PC-3 (cell line): Measurements from ENCODE around the gene OSBPL2. TPM values are rescaled to one million over a fixed set of nuclear protein-coding genes. Genes with fewer than 3 reads are reported as not detected.

ENCODE experiments used
- ATAC-seq: fragments of 200-7000 bp; cut with Tn5 transposase; 2 replicates; pipeline ENCODE4 v1.9.1; 2020; ENCODE audit warnings: mild to moderate bottlenecking, moderate library complexity
- BruUV-seq: library from RNA; stranded (reverse); fragments of 400-500 nt; replicated peaks from 2 replicates; lab custom pipeline; 2021; lab: Mats Ljungman, UMichigan
- CTCF ChIA-PET: fragments of 300-600 bp; sonication (Branson Sonifier 250); formaldehyde crosslinking; loops from one replicate; lab custom pipeline; 2022; ENCODE audit warnings: antibody characterized with exemption; lab: Charles Lee
- POLR2A ChIA-PET: fragments of 300-600 bp; sonication (Branson Sonifier 250); formaldehyde crosslinking; loops from one replicate; lab custom pipeline; 2022; ENCODE audit warnings: antibody characterized with exemption; ENCODE audit not compliant: unreplicated experiment; lab: Charles Lee
- DNase-seq: peaks from one replicate; pipeline ENCODE4 v3.0.0-alpha.2; 2015
- H2AFZ ChIP-seq: fragments of 300-600 bp; sonication (generic); 2 replicates; pipeline ENCODE4 v1.6.0; 2016; ENCODE audit warnings: antibody characterized with exemption, low read length
- H3F3A ChIP-seq: fragments of 300-600 bp; sonication (generic); one replicate; pipeline ENCODE4 v1.6.0; 2017; ENCODE audit warnings: antibody characterized with exemption, low read length, control low read depth, mild to moderate bottlenecking; ENCODE audit not compliant: unreplicated experiment
- H3K27ac ChIP-seq: fragments of 300-600 bp; sonication (generic); 2 replicates; pipeline ENCODE4 v1.5.1; 2016; ENCODE audit warnings: mild to moderate bottlenecking, low read length
- H3K27me3 ChIP-seq: fragments of 300-600 bp; sonication (generic); 2 replicates; pipeline ENCODE4 v1.6.1; 2016; ENCODE audit warnings: low read length, mixed read lengths
- H3K36me3 ChIP-seq: fragments of 300-600 bp; sonication (generic); 2 replicates; pipeline ENCODE4 v1.6.1; 2016; ENCODE audit warnings: low read depth, mixed run types, low read length, mixed read lengths
- H3K4me1 ChIP-seq: fragments of 300-600 bp; sonication (generic); 2 replicates; pipeline ENCODE4 v1.5.1; 2016; ENCODE audit warnings: low read length; ENCODE audit not compliant: insufficient read depth
- H3K4me2 ChIP-seq: fragments of 300-600 bp; sonication (generic); 2 replicates; pipeline ENCODE4 v1.6.0; 2016; ENCODE audit warnings: low read length
- H3K4me3 ChIP-seq: fragments of 300-600 bp; sonication (generic); 2 replicates; pipeline ENCODE4 v1.5.1; 2016; ENCODE audit warnings: mild to moderate bottlenecking, low read length, mixed read lengths
- H3K79me2 ChIP-seq: fragments of 300-600 bp; sonication (generic); 2 replicates; pipeline ENCODE4 v1.6.1; 2017; ENCODE audit warnings: low read length, mixed read lengths
- H3K9ac ChIP-seq: fragments of 300-600 bp; sonication (generic); 2 replicates; pipeline ENCODE4 v1.6.0; 2016; ENCODE audit warnings: mild to moderate bottlenecking, low read length
- H3K9me2 ChIP-seq: fragments of 300-600 bp; sonication (generic); replicated peaks from 2 replicates; pipeline ENCODE4 v1.6.1; 2016; ENCODE audit warnings: mixed run types, low read length, mixed read lengths
- H3K9me3 ChIP-seq: fragments of 300-600 bp; sonication (generic); 2 replicates; pipeline ENCODE4 v1.6.1; 2016; ENCODE audit warnings: low read length, mixed read lengths
- H4K20me1 ChIP-seq: fragments of 300-600 bp; sonication (generic); 2 replicates; pipeline ENCODE4 v1.6.1; 2016; ENCODE audit warnings: low read length, mixed read lengths
- EZH2 ChIP-seq: fragments of 300-600 bp; sonication (generic); IDR thresholded peaks from one replicate; pipeline ENCODE4 v1.6.1; 2017; ENCODE audit warnings: antibody characterized with exemption, mild to moderate bottlenecking, low read length; ENCODE audit not compliant: unreplicated experiment
- EZH2phosphoT487 ChIP-seq: fragments of 300-600 bp; sonication (generic); IDR thresholded peaks from 2 replicates; pipeline ENCODE4 v1.6.1; 2018; ENCODE audit warnings: mild to moderate bottlenecking, antibody characterized with exemption, low read length, borderline replicate concordance
- intact Hi-C: fragments of 100-400 bp; cut with micrococcal nuclease; formaldehyde crosslinking; loops from 2 replicates; pipeline ENCODE4 v1.9.0; 2023
- total RNA-seq: library from RNA; depleted of rRNA; stranded (reverse); fragments of >200 nt; gene quantifications from 2 replicates; pipeline ENCODE4 v1.2.3, GENCODE V29; 2014
- TF ChIP-seq, protein P1 (sequence below): fragments of 300-600 bp; sonication (generic); conservative IDR thresholded peaks from 2 replicates; pipeline ENCODE4 v1.5.1; 2017; ENCODE audit warnings: antibody characterized with exemption, low read depth, mild to moderate bottlenecking, low read length

The OSBPL2 gene
- total RNA-seq, 1 experiment from 2014 or later: 39.7 TPM

DNA sequence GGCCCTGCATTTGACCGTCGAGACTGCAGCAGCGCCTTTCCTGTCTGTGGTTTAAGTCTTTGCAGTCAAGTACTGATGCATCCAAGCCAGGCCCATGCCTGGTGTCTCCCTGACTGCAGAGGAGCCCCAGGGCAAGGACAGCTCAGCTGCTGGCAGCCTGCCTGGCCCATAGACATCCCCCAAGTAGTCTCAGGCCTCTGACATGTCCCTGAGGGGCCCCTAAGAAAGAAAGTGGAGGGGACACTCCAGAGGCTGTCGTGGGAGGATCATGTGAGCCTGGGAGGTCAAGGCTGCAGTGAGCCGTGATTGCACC lies 36.3 kb upstream of the OSBPL2 start:
- H4K20me1 ChIP-seq: no peaks in the 10 kb centered on the region
- H3F3A ChIP-seq: no peaks in the 10 kb centered on the region
- no peak overlapping the region for H3K9ac ChIP-seq
- no peaks in the 10 kb centered on the region for H3K9me3 ChIP-seq
- ATAC-seq: peak; percentile 27; the same call in 1 of the 2 replicates
- TF ChIP-seq EZH2phosphoT487 (no peak), EZH2 (no peak)
- TF ChIP-seq, protein P1, sequence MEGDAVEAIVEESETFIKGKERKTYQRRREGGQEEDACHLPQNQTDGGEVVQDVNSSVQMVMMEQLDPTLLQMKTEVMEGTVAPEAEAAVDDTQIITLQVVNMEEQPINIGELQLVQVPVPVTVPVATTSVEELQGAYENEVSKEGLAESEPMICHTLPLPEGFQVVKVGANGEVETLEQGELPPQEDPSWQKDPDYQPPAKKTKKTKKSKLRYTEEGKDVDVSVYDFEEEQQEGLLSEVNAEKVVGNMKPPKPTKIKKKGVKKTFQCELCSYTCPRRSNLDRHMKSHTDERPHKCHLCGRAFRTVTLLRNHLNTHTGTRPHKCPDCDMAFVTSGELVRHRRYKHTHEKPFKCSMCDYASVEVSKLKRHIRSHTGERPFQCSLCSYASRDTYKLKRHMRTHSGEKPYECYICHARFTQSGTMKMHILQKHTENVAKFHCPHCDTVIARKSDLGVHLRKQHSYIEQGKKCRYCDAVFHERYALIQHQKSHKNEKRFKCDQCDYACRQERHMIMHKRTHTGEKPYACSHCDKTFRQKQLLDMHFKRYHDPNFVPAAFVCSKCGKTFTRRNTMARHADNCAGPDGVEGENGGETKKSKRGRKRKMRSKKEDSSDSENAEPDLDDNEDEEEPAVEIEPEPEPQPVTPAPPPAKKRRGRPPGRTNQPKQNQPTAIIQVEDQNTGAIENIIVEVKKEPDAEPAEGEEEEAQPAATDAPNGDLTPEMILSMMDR: no peak
- peak; percentile 37 for DNase-seq
- peaks cover 18% of the 10 kb centered on the region for H3K4me1 ChIP-seq
- ChIA-PET CTCF (no interaction called here), POLR2A (no interaction called here)
- H3K36me3 ChIP-seq: peaks cover 36% of the 10 kb centered on the region
- H3K27me3 ChIP-seq: no peaks in the 10 kb centered on the region
- BruUV-seq: no TSS peak
- H3K4me2 ChIP-seq: no peak overlapping the region
- no peaks in the 10 kb centered on the region for H3K9me2 ChIP-seq
- no peaks in the 10 kb centered on the region for H3K79me2 ChIP-seq
- intact Hi-C loops: no loop called here
- H3K4me3 ChIP-seq: no peak overlapping the region
- no peak overlapping the region for H2AFZ ChIP-seq
- no peak overlapping the region for H3K27ac ChIP-seq

DNA sequence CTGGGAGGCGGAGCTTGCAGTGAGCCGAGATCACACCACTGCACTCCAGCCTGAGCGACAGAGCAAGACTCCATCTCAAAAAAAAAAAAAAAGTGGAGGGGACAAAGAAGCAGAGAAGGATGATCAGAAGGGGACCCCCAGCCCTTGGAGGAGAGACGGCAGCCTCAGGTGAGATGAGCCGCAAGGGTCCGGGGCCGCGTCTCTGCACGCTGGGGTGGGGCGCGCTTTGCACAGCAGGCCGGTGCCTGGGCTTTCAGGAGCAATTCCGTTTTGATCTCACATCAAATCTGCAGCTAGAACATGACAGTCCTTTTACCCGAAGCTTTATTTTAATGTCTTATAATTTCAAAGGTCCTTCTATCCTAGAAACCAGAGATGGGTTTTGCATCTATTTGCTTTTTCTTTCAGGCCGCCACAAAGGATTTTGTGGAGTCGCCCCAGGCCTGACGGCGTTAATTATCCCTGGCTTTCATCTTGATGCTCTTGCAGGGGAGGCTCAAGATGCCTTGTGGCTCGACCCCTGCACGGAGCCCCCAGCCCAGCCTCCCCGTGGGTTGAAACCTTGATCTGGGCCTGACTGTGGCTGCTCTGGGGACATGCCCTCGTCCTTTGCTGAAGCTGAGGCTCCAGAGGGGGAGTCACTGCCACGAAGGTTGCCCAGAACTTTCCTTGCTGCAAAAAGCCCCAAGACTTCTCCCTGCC lies 35.5 kb upstream of the OSBPL2 start:
- H3K4me1 ChIP-seq: peaks cover 18% of the 10 kb centered on the region
- no peaks in the 10 kb centered on the region for H3K79me2 ChIP-seq
- intact Hi-C loops: no loop called here
- no peak overlapping the region for H3K9ac ChIP-seq
- no peaks in the 10 kb centered on the region for H3K27me3 ChIP-seq
- H3K4me3 ChIP-seq: no peak overlapping the region
- ChIA-PET CTCF (no interaction called here), POLR2A (interaction anchor here (0.6 kb wide), 1 partner anchor 96 kb away, joined by 5 read pairs; no protein-coding TSS in a partner anchor)
- peaks cover 29% of the 10 kb centered on the region for H3K36me3 ChIP-seq
- no peaks in the 10 kb centered on the region for H4K20me1 ChIP-seq
- no peaks in the 10 kb centered on the region for H3F3A ChIP-seq
- H3K4me2 ChIP-seq: peak overlapping the region; percentile 33
- BruUV-seq: TSS peak; percentile 16
- DNase-seq (no peak), ATAC-seq (no peak; the same call in 1 of the 2 replicates)
- H3K27ac ChIP-seq: peak overlapping the region; percentile 14; the same call in 1 of the 2 replicates
- no peaks in the 10 kb centered on the region for H3K9me2 ChIP-seq
- no peak overlapping the region for H2AFZ ChIP-seq
- no peaks in the 10 kb centered on the region for H3K9me3 ChIP-seq
- no peak for TF ChIP-seq EZH2phosphoT487
- TF ChIP-seq, protein P1: no peak
- TF ChIP-seq EZH2: no peak
